Measurements from ENCODE around the gene YBX2.
A peak's percentile ranks its signal among the peaks of the same experiment; 100 is the strongest.

The YBX2 gene

GRCh38 chr17:7243453-7243729, 51.0 kb downstream of the YBX2 start:
- no peak for DNase-seq (ENCODE audit: low spot score)

GRCh38 chr17:7242717-7243452, 51.6 kb downstream of the YBX2 start:
- DNase-seq (ENCODE audit: low spot score), result peak; percentile 94

GRCh38 chr17:7241783-7242716, 52.4 kb downstream of the YBX2 start, which contains the start of gene GABARAP:
TSS of gene GABARAP (minus strand) at chr17:7242449. CDS start at chr17:7242330, 119 bp downstream.
- DNase-seq (ENCODE audit: low spot score), result peak; percentile 95

- no peak for DNase-seq (ENCODE audit: low spot score)
Measured at GRCh38 chr17:7241090-7241733, 53.2 kb downstream of the YBX2 start.

GRCh38 chr17:7240375-7240774, 54.1 kb downstream of the YBX2 start:
- DNase-seq (ENCODE audit: low spot score), result peak; percentile 67

GRCh38 chr17:7239091-7240027, 55.1 kb downstream of the YBX2 start, which contains the start of gene PHF23:
TSS of gene PHF23 (minus strand) at chr17:7239457. CDS start at chr17:7239279, 178 bp downstream.
- peak; percentile 100 for DNase-seq (ENCODE audit: low spot score)

GRCh38 chr17:7238420-7239090, 55.9 kb downstream of the YBX2 start:
- DNase-seq (ENCODE audit: low spot score), result peak; percentile 39
